SK-N-SH (cell line): ENCODE results near the gene HDAC8. TPM values are rescaled to one million over a fixed set of nuclear protein-coding genes. Genes with fewer than 3 reads are reported as not detected.

Source experiments
- CTCF ChIA-PET: fragments of 300-600, 350-600 bp; formaldehyde crosslinking; extraction: SDS; loops from one replicate; lab custom pipeline; 2021; lab: Yijun Ruan, JAX
- POLR2A ChIA-PET: fragments of 350-600 bp; sonication (Branson Sonifier 250); formaldehyde crosslinking; extraction: SDS; loops from one replicate; lab custom pipeline; 2020; ENCODE audit warnings: antibody characterized with exemption, inconsistent platforms; lab: Yijun Ruan, JAX
- DNase-seq: peaks from one replicate; pipeline ENCODE4 v3.0.0; 2012
- H2AFZ ChIP-seq: fragments of 200-600 bp; sonication (generic); 2 replicates; pipeline ENCODE4 v1.8.1; 2016; ENCODE audit warnings: antibody characterized with exemption, mild to moderate bottlenecking, low read depth
- H3F3A ChIP-seq: fragments of 200-600 bp; sonication (generic); replicated peaks from 2 replicates; pipeline ENCODE3; 2016; ENCODE audit warnings: antibody characterized with exemption, mild to moderate bottlenecking; ENCODE audit not compliant: insufficient read depth
- H3K27ac ChIP-seq, 2 experiments: fragments of 200-500 bp in 1 of 2; fragments of 200-600 bp in 1 of 2; sonication (Bioruptor generic) in 1 of 2; sonication (generic), shearing (Covaris generic) in 1 of 2; 2 replicates each; pipeline versions ENCODE4 v1.5.1 to v1.6.1; 2014 to 2016; ENCODE audit warnings: low read depth in 2 of 2, inconsistent platforms in 1 of 2, low read length in 1 of 2, mild to moderate bottlenecking in 1 of 2, mixed read lengths in 1 of 2
- H3K27me3 ChIP-seq: fragments of 200-600 bp; sonication (generic), shearing (Covaris generic); 2 replicates; pipeline ENCODE4 v1.6.1; 2016; ENCODE audit warnings: mixed run types; ENCODE audit not compliant: insufficient read depth
- H3K36me3 ChIP-seq, 2 experiments: fragments of 200-500 bp in 1 of 2; fragments of 200-600 bp in 1 of 2; sonication (Bioruptor generic) in 1 of 2; sonication (generic) in 1 of 2; replicated peaks in 1 of 2; 2 replicates each; pipeline versions ENCODE3 to v1.5.1; 2014 to 2016; ENCODE audit warnings: low read length in 1 of 2, mild to moderate bottlenecking in 1 of 2; ENCODE audit not compliant: insufficient read depth in 2 of 2, control insufficient read depth in 1 of 2
- H3K4me1 ChIP-seq, 2 experiments: fragments of 200-500 bp in 1 of 2; fragments of 200-600 bp in 1 of 2; sonication (Bioruptor generic) in 1 of 2; sonication (generic), shearing (Covaris generic) in 1 of 2; 2 replicates each; pipeline versions ENCODE4 v1.5.1 to v1.6.1; 2014 to 2016; ENCODE audit warnings: low read depth in 1 of 2, low read length in 1 of 2, mixed run types in 1 of 2; ENCODE audit not compliant: insufficient read depth in 2 of 2, control insufficient read depth in 1 of 2
- H3K4me2 ChIP-seq: fragments of 200-600 bp; sonication (generic), shearing (Covaris generic); 2 replicates; pipeline ENCODE4 v1.6.1; 2017; ENCODE audit warnings: mixed run types
- H3K4me3 ChIP-seq, 2 experiments: fragments of 200-500 bp in 1 of 2; fragments of 200-600 bp in 1 of 2; sonication (Bioruptor generic) in 1 of 2; sonication (generic), shearing (Covaris generic) in 1 of 2; 2 replicates each; pipeline versions ENCODE4 v1.5.1 to v1.8.1; 2014 to 2016; ENCODE audit warnings: low read depth in 2 of 2, inconsistent platforms in 1 of 2, low read length in 1 of 2, mild to moderate bottlenecking in 1 of 2, mixed read lengths in 1 of 2, moderate library complexity in 1 of 2
- H3K79me2 ChIP-seq: fragments of 200-600 bp; sonication (generic); 2 replicates; pipeline ENCODE4 v1.8.1; 2017; ENCODE audit warnings: mild to moderate bottlenecking; ENCODE audit not compliant: insufficient read depth
- H3K9ac ChIP-seq: fragments of 200-600 bp; sonication (generic); 2 replicates; pipeline ENCODE4 v1.6.1; 2017; ENCODE audit warnings: mixed run types
- H3K9me2 ChIP-seq: fragments of 200-600 bp; sonication (generic); 2 replicates; pipeline ENCODE4 v1.6.1; 2017; ENCODE audit warnings: mixed run types
- H3K9me3 ChIP-seq: fragments of 200-600 bp; sonication (generic); 2 replicates; pipeline ENCODE4 v1.6.1; 2017; ENCODE audit warnings: mixed run types, mild to moderate bottlenecking, moderate library complexity
- H4K20me1 ChIP-seq: fragments of 200-600 bp; sonication (generic); 2 replicates; pipeline ENCODE4 v1.6.1; 2017; ENCODE audit warnings: mild to moderate bottlenecking, mixed run types; ENCODE audit not compliant: insufficient read depth
- EP300 ChIP-seq, 2 experiments: IDR thresholded peaks; 2 replicates each; pipeline versions ENCODE4 v1.4.0 to v1.6.1; 2012; ENCODE audit warnings: borderline replicate concordance in 1 of 2, low read depth in 1 of 2, low read length in 1 of 2
- EZH2phosphoT487 ChIP-seq: fragments of 200-600 bp; sonication (generic); IDR thresholded peaks from 2 replicates; pipeline ENCODE4 v1.6.1; 2017; ENCODE audit warnings: low read depth, mixed run types, mild to moderate bottlenecking, antibody characterized with exemption, moderate library complexity, borderline replicate concordance
- FOSL2 ChIP-seq: IDR thresholded peaks from 2 replicates; pipeline ENCODE4 v1.4.0; 2012; ENCODE audit warnings: low read depth, mild to moderate bottlenecking, moderate library complexity, borderline replicate concordance
- FOXM1 ChIP-seq: IDR thresholded peaks from 2 replicates; pipeline ENCODE4 v1.4.0; 2012; ENCODE audit warnings: low read depth, mild to moderate bottlenecking
- GABPA ChIP-seq: IDR thresholded peaks from 2 replicates; pipeline ENCODE4 v1.4.0; 2012; ENCODE audit warnings: low read depth, mild to moderate bottlenecking
- IRF3 ChIP-seq: fragments of 150-350 bp; IDR thresholded peaks from 2 replicates; pipeline ENCODE4 v1.6.1; 2016; ENCODE audit warnings: mild to moderate bottlenecking, low read depth, low read length
- MEF2A ChIP-seq: IDR thresholded peaks from 2 replicates; pipeline ENCODE4 v1.4.0; 2012; ENCODE audit warnings: low read depth, borderline replicate concordance
- MXI1 ChIP-seq: IDR thresholded peaks from 2 replicates; pipeline ENCODE4 v1.6.1; 2012; ENCODE audit warnings: mild to moderate bottlenecking, low read depth, low read length, improper control_type of control experiment
- NFIC ChIP-seq: IDR thresholded peaks from 2 replicates; pipeline ENCODE4 v1.4.0; 2012; ENCODE audit warnings: borderline replicate concordance
- NRF1 ChIP-seq: IDR thresholded peaks from 2 replicates; pipeline ENCODE4 v1.6.1; 2012; ENCODE audit warnings: low read depth, mild to moderate bottlenecking, low read length
- RAD21 ChIP-seq: IDR thresholded peaks from 2 replicates; pipeline ENCODE4 v1.6.1; 2012; ENCODE audit warnings: mild to moderate bottlenecking, low read length
- RCOR1 ChIP-seq: fragments of 150-350 bp; IDR thresholded peaks from 2 replicates; pipeline ENCODE4 v1.6.1; 2017; ENCODE audit warnings: antibody characterized with exemption, low read length
- SMC3 ChIP-seq: IDR thresholded peaks from 2 replicates; pipeline ENCODE4 v1.6.1; 2012; ENCODE audit warnings: low read depth, low read length, improper control_type of control experiment
- TAF1 ChIP-seq: IDR thresholded peaks from 2 replicates; pipeline ENCODE4 v1.6.1; 2012; ENCODE audit warnings: low read depth, mild to moderate bottlenecking, low read length, moderate library complexity, borderline replicate concordance
- TCF12 ChIP-seq: IDR thresholded peaks from 2 replicates; pipeline ENCODE4 v1.4.0; 2012
- TEAD4 ChIP-seq: IDR thresholded peaks from 2 replicates; pipeline ENCODE4 v1.4.0; 2012; ENCODE audit warnings: mild to moderate bottlenecking, borderline replicate concordance; ENCODE audit not compliant: insufficient read depth
- WGBS: methylation state at CpG from one replicate; pipeline ENCODE4 v1.1.6; 2017; ENCODE audit warnings: low lambda C conversion rate; 5-methylcytosine and 5-hydroxymethylcytosine counted together
- polyA plus RNA-seq, 3 experiments: library from polyadenylated mRNA; depleted of rRNA; stranded (reverse); fragments of >200 nt; gene quantifications; 2 replicates each; pipeline ENCODE4 v1.2.3, GENCODE V29; 2012
- TF ChIP-seq, protein P1 (sequence below): fragments of 200-600 bp; sonication (generic); IDR thresholded peaks from 2 replicates; pipeline ENCODE4 v1.6.1; 2017; ENCODE audit warnings: antibody characterized with exemption, mild to moderate bottlenecking, moderate library complexity
- TF ChIP-seq, protein P2 (sequence below): IDR thresholded peaks from 2 replicates; pipeline ENCODE4; 2012

HDAC8 gene
- polyA plus RNA-seq, 1 of the 3 experiments (the other 2 are of a cell fraction): 30.6 TPM

DNA sequence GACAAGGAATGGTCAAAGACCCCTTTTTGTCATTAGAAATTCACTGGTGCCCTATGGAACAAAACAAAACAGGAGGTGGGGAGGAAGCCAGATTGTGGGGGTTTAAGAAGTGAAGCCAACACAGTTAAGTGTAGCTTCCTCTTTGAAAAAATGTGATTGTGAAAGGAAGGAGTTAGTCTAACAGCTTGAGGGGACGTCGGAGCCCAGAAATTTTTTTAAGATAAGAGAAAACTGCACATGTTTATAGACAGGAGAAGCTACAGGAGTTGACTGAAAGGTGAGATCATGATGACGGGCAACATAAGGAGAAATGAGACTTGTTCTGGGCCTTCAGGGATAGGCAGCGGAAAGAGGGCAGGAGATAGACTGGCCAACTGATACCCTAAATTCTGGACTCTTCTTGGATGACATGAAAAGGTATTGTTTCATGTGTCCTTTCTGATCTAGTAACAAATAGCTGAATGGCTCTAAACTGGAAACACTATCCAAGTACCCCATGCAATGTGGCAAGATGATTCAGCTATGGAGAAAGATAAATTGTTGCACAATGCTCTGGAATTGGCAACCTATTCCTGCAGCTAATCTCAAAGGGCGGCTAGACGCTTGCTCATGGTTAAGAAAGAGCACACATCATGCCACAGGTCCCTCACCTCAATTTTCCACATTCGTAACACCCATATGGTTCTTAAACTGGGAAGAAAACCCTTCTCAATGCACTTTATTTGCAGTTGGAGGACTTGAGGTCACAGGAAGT lies 3.7 kb upstream of the HDAC8 start:
- Histone ChIP-seq H3F3A (no peaks in the 10 kb centered on the region), H3K9me3 (no peaks in the 10 kb centered on the region), H3K4me3 (no peak overlapping the region), H2AFZ (no peak overlapping the region), H3K27ac (no peak overlapping the region), H3K9me2 (no peaks in the 10 kb centered on the region), H3K9ac (no peak overlapping the region), H3K79me2 (peaks cover 10% of the 10 kb centered on the region; the same call in 1 of the 2 replicates), H3K4me1 (no peaks in the 10 kb centered on the region; a peak in 1 of 4 replicates), H3K36me3 (no peaks in the 10 kb centered on the region), H4K20me1 (no peaks in the 10 kb centered on the region), H3K4me2 (no peak overlapping the region), H3K27me3 (no peaks in the 10 kb centered on the region; the same call in 1 of the 2 replicates)
- WGBS: 47% methylated on average over 7 of the region's 7 CpGs
- POLR2A ChIA-PET: no interaction called here
- CTCF ChIA-PET: no interaction called here
- DNase-seq: no peak
- TF ChIP-seq SMC3 (no peak), TEAD4 (no peak), FOSL2 (no peak), EP300 (IDR thresholded peaks at IDR 0.05; ENCODE audit: borderline replicate concordance in 1 of 2, low read depth in 1 of 2, low read length in 1 of 2) (no peak), TAF1 (no peak), EZH2phosphoT487 (no peak), GABPA (no peak), FOXM1 (no peak), IRF3 (no peak), RCOR1 (no peak), MEF2A (no peak), NFIC (no peak), TCF12 (no peak), NRF1 (no peak), MXI1 (no peak), RAD21 (no peak)
- TF ChIP-seq, protein P1, sequence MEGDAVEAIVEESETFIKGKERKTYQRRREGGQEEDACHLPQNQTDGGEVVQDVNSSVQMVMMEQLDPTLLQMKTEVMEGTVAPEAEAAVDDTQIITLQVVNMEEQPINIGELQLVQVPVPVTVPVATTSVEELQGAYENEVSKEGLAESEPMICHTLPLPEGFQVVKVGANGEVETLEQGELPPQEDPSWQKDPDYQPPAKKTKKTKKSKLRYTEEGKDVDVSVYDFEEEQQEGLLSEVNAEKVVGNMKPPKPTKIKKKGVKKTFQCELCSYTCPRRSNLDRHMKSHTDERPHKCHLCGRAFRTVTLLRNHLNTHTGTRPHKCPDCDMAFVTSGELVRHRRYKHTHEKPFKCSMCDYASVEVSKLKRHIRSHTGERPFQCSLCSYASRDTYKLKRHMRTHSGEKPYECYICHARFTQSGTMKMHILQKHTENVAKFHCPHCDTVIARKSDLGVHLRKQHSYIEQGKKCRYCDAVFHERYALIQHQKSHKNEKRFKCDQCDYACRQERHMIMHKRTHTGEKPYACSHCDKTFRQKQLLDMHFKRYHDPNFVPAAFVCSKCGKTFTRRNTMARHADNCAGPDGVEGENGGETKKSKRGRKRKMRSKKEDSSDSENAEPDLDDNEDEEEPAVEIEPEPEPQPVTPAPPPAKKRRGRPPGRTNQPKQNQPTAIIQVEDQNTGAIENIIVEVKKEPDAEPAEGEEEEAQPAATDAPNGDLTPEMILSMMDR: no peak
- TF ChIP-seq, protein P2, sequence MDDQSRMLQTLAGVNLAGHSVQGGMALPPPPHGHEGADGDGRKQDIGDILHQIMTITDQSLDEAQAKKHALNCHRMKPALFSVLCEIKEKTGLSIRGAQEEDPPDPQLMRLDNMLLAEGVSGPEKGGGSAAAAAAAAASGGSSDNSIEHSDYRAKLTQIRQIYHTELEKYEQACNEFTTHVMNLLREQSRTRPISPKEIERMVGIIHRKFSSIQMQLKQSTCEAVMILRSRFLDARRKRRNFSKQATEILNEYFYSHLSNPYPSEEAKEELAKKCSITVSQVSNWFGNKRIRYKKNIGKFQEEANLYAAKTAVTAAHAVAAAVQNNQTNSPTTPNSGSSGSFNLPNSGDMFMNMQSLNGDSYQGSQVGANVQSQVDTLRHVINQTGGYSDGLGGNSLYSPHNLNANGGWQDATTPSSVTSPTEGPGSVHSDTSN: no peak
